Esophagus muscularis mucosa (tissue), 3 donors: Measurements from ENCODE around the gene ITPR1.

Experiments used
- CTCF ChIP-seq, 3 experiments: fragments of 200-600 bp in 2 of 3; fragments of 450-650 bp in 1 of 3; sonication (generic) in 2 of 3; IDR thresholded peaks; one replicate each; pipeline ENCODE4 v1.5.1; 2017 to 2019; ENCODE audit warnings: antibody characterized with exemption in 3 of 3, mild to moderate bottlenecking in 2 of 3, moderate library complexity in 1 of 3
- POLR2A ChIP-seq: fragments of 450-650 bp; IDR thresholded peaks from one replicate; pipeline ENCODE4 v1.6.1; 2017; ENCODE audit warnings: antibody characterized with exemption, moderate library complexity, mild to moderate bottlenecking, low read depth

- TF ChIP-seq POLR2A = no peak
- TF ChIP-seq CTCF (IDR thresholded peaks at IDR 0.05) = no peak
Observed at GRCh38 chr3:4853749-4854140, 360.6 kb downstream of the ITPR1 start.
